ENCODE data around the gene HOXC9.

Gene HOXC9

DNA sequence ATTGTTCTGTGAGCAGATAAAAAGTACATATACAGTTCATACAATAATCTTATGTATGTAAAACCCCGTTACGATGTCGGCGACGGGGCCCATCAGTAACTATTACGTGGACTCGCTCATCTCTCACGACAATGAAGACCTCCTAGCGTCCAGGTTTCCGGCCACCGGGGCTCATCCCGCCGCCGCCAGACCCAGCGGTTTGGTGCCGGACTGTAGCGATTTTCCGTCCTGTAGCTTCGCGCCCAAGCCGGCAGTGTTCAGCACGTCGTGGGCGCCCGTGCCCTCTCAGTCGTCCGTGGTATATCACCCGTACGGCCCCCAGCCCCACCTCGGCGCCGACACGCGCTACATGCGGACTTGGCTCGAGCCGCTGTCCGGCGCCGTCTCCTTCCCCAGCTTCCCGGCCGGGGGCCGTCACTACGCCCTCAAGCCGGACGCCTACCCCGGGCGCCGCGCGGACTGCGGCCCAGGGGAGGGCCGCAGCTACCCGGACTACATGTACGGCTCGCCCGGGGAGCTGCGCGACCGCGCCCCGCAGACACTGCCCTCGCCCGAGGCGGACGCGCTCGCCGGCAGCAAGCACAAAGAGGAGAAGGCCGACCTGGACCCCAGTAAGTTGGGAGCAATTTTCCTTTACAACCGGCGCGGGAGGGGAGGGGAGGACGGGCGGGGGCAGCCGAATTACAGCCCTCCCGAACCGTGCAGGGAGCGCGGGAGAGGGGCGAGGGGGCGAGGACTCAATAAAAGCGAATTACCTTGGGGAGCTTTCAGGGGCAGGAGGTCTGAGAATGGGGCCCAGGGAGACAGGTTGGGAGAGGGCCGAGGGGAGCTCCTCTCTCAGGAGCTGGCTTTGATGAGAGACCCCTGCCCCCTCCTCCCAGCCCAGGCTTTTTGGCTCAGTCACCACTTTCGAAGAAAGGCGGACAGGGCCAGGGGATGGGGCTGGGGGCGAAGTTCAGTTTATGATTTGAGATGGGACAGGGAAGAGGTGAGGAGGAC lies at the start of gene HOXC9:
Gene HOXC9, plus strand, starts transcription at position 46 of the 999 bp plus-strand sequence. Its CDS starts 28 bp downstream, at position 74.
- DNase-seq (ENCODE audit: low spot score), result no peak

DNA sequence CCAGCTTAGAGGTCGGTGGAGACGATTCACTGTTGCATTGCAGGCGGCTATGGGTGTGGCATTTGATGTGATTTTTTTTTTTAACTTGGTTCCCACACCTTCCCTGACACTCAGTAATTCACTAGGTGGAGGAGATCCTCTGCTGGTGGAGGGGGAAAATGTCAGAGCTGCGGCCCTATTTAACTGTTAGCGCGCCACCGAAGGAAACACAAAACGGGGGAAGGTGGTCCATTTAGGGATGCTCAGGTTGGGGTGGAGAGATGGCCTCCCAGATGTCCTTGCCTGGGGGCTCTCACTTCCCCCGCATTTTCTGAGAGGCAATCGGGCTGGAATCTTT lies 49.6 kb upstream of the HOXC9 start:
- peak; percentile 55 for DNase-seq (ENCODE audit: low spot score)

DNA sequence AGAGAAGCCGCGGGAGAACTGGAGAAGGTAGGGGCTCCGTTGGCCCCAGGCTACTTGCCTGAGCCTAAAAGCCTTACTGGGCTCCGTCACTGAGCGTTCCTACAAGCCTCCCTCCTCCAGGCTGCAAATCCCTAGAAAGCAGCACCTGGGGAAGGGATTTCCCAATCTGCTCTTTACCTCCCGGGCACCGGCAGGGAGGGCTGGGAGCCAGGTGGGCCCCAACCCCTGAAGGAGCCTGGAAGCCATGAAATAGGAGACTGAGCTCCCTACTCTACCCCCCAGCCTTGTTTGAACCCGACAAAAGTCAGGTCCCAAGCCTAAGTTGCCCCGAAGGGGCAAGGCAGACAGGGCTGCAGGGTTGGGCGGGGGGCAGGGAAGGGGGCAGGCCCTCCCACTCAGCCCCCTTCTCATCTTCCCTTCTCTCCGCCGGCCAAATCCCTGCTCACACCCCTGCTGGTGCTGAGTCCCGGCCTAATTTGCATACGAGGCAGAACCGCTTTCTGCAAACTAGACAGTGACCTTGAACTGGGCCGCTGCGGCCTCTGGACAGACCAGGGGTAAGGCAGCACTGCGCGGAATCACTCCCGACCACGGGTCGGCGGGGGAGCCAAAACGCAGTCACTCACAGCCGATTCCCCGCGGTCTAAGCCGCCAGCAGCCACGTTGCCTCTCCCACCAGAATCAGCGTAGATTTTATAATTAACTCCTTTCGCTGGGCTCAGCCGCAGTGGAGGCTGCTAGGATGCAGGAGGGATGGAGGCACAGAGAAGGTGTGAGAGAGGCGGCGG lies 49.0 kb upstream of the HOXC9 start:
- peak; percentile 77 for DNase-seq (ENCODE audit: low spot score)

DNA sequence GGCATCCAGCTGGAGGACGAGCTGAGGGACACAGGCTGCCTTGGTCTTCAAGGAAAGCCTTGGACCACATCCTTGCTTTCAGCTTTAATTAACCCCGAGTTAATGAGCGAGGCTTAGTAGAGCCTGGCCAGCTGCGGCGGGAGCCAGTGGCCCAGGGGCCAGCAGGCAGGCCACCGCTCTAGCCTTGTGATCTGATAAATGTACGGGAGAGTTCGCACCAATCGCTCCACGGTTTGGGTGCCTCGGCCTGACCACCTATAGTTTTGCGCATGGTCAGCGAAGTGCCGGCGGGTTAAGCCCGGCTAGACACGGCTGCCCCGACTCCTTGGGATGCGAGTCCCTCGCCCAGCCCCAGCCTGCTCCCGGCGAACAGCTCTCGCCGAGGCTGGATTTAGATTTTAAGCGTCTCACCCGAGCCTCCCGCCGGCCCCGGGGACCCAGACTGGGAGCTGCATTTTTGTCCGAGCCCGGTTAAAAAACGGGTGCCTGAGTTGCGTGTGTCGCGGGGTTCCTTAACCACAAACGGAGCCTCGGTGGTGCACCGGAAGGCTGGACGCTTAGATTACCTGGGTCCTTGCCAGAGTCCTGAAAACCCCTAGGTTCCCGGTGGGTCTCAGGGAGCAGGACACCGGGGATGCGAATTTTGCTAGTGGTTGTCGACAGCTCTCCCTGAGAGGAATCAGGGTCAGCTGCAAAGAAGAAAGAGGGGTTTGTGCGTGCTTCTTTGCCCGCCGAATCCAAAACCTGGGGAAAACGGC lies 48.2 kb upstream of the HOXC9 start:
- DNase-seq (ENCODE audit: low spot score), result no peak

DNA sequence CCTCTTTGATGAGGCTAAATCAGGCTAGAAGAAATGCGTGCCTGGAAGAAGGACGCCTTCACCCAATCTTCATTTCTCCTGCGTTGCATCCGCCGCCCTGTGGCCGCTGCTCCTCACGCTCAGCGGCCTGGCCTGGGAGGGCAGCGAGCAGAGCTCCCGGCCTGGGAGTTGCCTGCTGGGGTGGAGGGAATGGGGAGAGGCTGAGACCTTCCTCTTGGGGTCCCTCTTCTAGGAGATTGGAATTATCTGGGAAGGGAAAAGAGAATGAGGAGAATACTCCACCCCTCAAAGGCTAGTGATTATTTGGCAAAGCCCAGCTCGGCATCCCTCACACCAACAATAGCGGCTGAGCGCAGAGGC lies 47.6 kb upstream of the HOXC9 start:
- DNase-seq (ENCODE audit: low spot score), result no peak

DNA sequence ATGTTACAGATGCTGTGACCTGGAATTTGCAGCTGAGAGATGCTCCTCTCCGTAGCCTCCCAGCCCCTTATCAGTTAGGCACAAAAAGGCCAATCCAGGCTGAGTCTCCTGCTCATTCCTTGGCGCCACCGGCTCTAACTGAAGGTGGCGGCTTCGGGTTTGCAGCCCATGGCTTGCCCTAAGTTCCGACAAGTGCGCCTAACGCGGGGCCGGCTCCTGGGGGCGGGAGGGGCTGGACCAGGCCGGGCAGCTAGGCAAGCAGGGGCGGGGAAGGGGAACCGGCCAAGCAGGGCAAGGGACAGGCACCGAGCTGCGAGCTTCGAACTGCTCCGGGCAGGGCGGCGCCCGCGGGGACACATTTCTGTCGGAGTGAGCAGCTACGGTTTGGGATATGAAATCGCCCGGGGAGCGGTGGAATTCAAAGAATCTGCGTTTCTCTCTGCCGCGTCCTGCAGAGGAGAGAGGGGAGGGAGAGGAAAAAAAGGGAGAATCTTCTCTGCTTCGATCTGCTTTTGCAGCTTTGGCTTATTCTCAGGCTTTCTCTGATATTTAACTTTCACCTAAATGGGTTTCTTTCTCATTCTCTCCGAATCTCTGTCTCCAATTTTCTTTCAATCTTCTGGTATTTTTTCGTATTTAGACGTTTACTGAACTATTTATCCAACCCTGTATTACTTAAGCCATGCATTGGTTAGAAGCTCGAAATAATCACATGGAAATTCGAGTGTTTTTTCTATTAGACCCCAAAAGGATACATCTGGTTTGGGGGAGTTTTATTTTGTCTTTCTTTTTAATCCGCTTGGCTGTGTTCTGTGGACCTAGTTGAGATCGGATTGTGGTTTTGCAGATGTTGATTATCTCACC lies 46.9 kb upstream of the HOXC9 start:
- DNase-seq (ENCODE audit: low spot score), result peak; percentile 78

DNA sequence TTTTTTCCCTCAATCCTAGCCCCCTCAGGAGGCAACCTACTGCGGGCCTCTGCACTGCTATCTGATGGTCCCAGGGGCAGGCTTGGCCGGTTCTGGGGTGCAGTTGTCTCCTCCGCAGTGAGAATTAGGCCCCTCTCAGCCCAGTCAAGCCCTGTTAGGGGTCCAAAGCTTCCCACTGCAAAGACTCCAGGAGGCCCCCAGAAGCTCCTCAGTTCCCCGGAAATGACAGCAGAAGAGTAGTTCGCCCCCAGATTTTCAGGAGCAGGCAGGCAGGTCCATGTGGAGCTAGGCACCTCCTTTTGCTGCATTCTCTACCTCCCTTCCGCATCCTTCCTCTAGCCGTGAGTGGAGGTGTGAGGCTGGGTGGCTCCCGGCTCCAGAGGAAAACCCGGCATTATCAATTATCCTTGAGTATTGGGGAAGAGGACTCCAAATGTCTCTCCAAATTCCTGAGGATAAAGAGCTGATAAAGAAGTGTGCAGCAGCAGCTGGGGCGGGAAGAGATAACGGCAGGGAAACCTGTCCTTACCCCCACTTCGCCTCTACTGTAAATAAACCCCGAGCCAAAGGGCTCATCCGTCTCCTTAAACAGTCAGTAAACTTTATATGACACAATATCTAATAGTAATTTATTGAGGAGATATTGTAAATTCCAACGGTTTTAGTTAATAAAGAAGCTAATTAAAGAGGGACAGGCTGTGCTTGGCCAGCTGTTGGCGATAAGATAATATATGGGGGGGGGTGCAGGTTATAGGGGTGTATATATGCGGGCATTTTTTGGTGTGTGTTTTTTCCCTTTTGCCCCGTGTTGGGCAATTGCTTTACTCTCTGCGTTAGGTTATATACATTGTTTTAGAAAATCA lies 45.9 kb upstream of the HOXC9 start:
- DNase-seq (ENCODE audit: low spot score), result no peak

DNA sequence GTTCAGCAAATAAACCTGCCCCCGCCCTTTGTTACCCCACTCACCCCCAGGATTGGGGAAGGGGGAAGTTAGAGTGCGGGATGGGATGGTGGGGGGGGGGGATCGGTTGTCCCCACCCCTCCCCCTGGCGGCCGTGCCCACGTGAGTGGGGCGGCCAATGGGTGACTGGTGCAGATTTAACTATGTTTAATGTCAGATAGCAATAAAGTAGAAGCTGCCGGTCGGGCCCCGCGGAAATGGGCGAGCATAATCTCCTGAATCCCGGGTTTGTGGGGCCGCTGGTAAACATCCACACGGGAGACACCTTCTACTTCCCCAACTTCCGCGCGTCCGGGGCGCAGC lies 45.3 kb upstream of the HOXC9 start, which contains the start of gene HOXC12:
Gene HOXC12, plus strand, starts transcription at position 210 of the 342 bp plus-strand sequence. Its CDS starts 27 bp downstream, at position 237.
- DNase-seq (ENCODE audit: low spot score), result peak; percentile 82

DNA sequence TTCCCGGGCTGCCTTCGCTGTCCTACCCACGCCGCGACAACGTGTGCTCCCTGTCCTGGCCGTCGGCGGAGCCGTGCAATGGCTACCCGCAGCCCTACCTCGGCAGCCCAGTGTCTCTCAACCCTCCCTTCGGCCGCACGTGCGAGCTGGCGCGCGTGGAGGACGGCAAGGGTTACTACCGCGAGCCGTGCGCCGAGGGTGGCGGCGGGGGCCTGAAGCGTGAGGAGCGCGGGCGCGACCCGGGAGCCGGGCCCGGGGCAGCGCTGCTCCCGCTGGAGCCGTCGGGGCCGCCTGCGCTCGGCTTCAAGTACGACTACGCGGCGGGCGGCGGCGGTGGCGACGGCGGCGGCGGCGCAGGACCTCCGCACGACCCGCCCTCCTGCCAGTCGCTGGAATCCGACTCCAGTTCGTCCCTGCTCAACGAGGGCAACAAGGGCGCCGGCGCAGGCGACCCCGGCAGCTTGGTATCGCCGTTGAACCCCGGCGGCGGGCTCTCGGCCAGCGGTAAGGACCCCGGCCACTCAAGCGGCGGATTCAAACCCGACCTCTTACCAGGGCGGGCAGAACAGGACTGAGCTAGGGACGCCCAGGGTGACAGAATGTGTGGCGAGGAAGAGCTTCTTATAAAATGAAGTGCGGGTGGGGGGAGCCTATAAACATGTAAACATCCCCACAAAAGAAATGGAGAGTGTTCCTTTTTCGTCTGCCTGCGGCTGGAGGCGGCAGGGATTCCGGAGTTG lies 44.8 kb upstream of the HOXC9 start:
- no peak for DNase-seq (ENCODE audit: low spot score)

DNA sequence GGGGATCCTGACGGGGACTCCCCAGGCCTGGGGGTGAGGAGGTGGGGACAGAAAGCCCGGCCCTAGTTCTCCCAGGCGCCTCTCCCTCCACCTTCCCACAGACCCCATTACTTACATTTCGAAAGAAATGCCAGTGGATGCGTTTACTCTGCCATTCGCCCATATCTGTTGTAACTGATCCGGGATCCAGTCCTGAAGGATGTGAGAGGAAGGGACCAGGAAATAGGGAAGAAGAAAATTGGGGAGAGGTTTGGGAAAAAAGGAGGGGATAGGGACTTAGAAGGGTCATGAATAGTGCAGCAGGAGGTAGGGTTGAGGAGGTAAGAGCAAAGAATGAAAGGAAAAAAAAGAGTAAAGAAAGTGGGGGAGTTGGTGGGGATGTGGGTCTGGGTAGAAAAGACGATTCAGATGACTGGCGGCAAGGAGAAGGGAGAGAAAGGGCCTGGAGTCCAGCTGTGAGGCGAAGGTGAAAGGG lies 44.1 kb upstream of the HOXC9 start:
- no peak for DNase-seq (ENCODE audit: low spot score)

DNA sequence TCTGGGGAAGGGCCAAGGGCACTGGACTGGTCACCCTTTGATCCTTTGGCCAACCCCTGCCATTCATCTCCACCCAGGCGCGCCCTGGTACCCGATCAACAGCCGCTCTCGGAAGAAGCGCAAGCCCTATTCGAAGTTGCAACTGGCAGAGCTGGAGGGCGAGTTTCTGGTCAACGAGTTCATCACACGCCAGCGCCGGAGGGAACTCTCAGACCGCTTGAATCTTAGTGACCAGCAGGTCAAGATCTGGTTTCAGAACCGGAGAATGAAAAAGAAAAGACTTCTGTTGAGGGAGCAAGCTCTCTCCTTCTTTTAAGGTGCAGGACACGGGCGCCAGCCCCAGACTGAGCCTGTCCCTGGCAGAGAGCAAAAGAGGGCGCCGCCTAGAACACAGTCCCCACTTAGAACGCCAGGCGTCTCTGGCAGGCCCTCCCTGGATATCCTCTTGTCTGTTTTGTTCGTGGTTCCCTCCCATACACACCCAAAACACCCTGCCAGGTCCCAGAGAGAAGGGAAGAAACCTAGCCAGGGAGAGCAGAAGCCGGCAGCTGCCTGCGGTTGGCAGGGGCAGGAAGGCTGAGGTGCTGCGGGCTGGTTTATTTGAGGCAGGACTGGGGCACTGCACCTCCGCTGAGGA lies 43.6 kb upstream of the HOXC9 start:
- no peak for DNase-seq (ENCODE audit: low spot score)

DNA sequence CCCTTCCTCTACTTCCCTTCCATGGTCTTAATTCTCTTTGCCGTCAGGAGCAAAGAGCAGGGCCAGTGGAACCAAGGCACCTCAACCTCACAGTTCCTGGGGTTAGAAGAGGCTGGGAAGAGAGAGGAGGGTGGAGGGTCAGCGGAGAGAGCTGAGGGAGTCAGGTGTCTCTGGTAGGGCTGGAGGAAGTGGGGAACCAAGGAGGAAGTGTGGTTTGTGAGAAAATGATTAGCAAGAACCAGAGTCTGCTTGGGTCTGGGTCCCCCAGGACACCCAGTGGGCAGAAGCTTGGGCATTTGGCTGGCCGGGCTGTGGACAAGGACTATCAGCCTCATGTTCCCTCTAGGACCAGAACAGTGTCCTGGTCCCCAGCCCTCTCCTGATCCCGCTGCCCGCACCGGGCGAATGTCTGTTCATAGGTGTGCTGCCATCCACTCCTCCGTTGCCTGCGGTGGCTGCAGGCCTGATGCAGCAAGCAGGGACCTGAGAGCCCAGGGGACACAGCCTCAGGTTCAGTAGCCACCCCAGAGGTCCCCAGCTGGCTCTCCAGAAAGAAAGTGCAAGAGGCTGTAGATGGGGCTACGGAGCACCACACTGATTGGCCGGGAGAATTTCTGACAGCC lies 42.9 kb upstream of the HOXC9 start:
- DNase-seq (ENCODE audit: low spot score), result no peak

DNA sequence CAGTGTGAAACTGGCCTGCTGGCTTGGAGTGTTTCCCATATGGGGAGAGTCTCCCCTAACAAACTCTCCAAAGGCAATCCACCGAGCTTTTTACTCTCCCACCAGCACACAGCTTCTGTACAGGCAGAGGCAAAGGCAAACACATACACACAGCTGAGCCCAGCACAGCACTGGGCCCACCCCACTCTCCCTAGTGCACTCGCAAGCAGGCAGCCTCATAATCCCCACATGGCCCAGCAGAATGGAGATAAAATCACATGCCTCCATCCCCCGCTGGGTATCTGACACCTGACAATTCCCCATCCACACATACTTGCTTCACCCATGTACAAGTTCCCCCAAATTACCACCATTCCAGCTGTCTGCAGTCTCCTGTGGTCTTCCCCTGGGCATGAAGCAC lies 41.8 kb upstream of the HOXC9 start:
- DNase-seq (ENCODE audit: low spot score), result no peak

DNA sequence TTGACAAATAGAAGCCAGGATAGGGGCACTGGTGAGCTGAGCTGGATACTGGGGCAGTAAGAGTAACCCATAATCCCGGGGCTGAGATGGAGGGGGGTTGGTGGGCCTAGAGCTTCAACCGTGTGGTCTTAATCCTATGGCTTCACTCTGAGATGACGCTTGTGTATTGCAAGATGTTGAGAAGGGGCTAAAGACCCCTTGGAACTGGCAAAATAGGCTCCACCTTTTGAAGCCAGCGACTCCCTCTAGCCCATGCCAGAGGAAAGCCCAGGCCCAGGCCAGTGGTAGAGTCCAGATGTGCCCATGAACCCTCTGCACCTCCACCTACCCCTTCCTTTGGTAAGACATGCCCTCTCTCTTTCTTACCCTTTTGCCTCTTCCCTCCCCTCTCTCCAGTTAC lies 40.6 kb upstream of the HOXC9 start:
- DNase-seq (ENCODE audit: low spot score), result no peak

DNA sequence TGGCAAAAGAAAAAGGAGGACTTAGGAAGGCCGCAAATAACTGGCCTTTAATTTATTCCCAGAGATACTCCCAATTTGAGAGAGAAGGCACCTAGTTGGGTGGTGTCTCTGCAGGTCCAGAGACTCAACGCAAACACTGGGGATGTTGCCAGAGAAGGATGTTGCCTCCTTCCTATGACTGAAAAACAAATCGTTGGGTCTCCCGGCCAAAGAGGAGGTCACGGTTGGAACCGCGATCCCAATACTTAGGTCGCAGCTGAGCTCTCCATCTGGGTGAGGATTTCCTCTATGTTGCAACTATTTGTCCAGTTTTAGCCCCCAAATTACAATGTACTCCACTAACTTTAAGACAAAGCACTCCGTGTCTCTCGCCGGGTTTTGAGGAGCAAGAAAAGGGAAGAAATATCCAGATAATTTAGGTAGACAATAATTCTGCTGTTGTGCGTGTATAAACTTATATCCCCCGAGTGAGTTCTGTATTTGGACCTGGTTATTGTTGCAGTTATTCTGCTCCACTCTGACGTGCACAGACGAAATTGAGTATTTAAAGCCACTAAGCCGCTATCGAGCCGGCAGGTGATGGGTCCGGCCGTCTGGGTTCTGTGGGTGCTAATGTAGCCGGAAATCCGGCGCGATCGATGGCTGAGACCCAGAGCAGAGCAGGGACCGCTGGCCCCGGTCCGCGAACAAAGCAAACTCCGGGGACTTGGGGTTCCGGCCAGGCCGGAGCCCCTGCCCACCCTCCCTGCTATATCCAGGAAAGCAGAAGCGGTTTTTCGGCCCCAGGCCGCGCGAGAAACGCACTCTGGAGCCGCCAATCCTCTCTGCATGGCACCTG lies 39.6 kb upstream of the HOXC9 start:
- DNase-seq (ENCODE audit: low spot score), result no peak

DNA sequence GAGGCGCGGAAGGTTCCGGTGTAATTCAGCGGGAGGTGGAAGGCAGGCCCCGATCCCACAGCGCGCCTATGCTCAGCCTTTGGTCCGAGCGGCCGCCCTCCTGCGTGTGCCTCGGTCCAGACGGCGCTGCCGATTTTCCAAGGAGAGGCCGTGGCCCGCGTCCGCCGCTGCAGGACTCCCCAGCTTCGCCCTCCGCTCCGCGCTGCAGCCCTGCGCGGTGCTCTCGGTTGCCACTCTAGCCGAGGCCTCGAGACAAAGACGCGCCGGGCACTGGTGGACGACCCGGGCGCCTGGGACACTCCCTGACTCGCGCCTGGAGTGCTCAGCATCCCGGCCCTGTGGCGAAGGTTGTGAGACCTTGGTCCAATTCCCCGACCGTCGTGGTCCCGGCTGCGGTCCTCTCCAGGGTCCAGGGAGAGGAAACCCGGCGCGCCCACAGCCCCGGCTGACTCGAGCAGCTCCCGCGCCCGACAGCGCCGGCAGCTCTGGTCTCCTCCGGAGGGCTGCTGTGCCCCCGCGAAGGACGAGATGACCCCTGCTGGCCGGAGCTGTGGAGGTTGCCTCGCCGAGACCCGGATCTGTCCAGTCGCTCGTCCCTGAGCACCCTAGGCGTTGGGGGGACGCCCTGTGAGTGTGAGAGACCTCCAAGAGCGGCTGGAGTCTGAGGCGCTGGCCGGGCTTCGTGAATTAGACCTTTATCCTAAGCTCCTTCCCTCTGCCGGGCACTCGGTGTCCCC lies 38.8 kb upstream of the HOXC9 start:
- peak; percentile 93 for DNase-seq (ENCODE audit: low spot score)

DNA sequence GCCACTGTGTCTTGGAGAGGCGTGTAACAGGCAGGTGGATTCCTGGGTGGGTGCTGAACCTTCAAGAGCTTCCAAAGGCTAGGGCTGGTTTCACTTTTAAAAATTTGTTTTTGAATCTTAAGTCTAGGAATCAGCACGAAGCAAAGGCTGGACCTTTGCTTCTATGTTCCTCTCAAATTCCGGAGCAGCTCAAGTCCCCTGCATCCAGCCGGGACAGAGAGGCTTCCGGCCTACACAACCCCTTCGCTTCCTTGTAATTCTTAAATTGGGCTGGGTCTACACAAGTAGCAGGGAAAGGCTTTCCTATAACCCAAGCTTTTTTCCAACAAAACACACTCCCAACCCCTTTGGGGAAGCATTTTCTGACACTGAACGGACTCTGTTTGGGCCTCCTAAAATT lies 37.0 kb upstream of the HOXC9 start:
- DNase-seq (ENCODE audit: low spot score), result no peak

All from HuH-7.5 (cell line).